PC-9 (cell line): ENCODE data around the gene SEC31A. TPM values are rescaled to one million over a fixed set of nuclear protein-coding genes. Genes with fewer than 3 reads are reported as not detected.
"Not testable (repeated sequence)": the region's sequence is repeated elsewhere in the genome, so short reads cannot be mapped to it uniquely, and the experiment has no call there.

ENCODE experiments used
- BruUV-seq: library from RNA; stranded (reverse); fragments of 400-500 nt; replicated peaks from 2 replicates; lab custom pipeline; 2021; lab: Mats Ljungman, UMichigan
- CTCF ChIA-PET: fragments of 300-600 bp; sonication (Branson Sonifier 250); formaldehyde crosslinking; loops from one replicate; lab custom pipeline; 2022; ENCODE audit warnings: antibody characterized with exemption; lab: Charles Lee
- POLR2A ChIA-PET: fragments of 300-600 bp; sonication (Branson Sonifier 250); formaldehyde crosslinking; loops from one replicate; lab custom pipeline; 2022; ENCODE audit warnings: antibody characterized with exemption; ENCODE audit not compliant: unreplicated experiment; lab: Charles Lee
- DNase-seq, 2 experiments: peaks; one replicate each; pipeline versions ENCODE4 v3.0.0 to v3.0.0-alpha.2; 2015 to 2022; ENCODE audit warnings: mixed read lengths in 1 of 2
- H2AFZ ChIP-seq: fragments of 200-600 bp; sonication (generic); 2 replicates; pipeline ENCODE4 v1.8.1; 2017; ENCODE audit warnings: antibody characterized with exemption
- H3F3A ChIP-seq: fragments of 200-600 bp; sonication (generic); 2 replicates; pipeline ENCODE4 v1.8.1; 2017; ENCODE audit warnings: antibody characterized with exemption, mild to moderate bottlenecking, low read depth; ENCODE audit not compliant: insufficient read depth
- H3K27ac ChIP-seq: fragments of 200-600 bp; sonication (generic); 2 replicates; pipeline ENCODE4 v1.6.1; 2016; ENCODE audit warnings: mixed run types
- H3K27me3 ChIP-seq: fragments of 200-600 bp; sonication (generic); 2 replicates; pipeline ENCODE4 v1.6.1; 2016; ENCODE audit warnings: low read depth, mixed run types; ENCODE audit not compliant: insufficient read depth
- H3K36me3 ChIP-seq: fragments of 200-600 bp; sonication (generic); 2 replicates; pipeline ENCODE4 v1.6.1; 2016; ENCODE audit warnings: low read depth, mixed run types
- H3K4me1 ChIP-seq: fragments of 200-600 bp; sonication (generic); replicated peaks from 2 replicates; pipeline ENCODE4 v1.6.1; 2016; ENCODE audit warnings: mixed run types; ENCODE audit not compliant: insufficient read depth
- H3K4me2 ChIP-seq: fragments of 200-600 bp; sonication (generic); 2 replicates; pipeline ENCODE4 v1.6.1; 2017; ENCODE audit warnings: mixed run types
- H3K4me3 ChIP-seq: fragments of 200-600 bp; sonication (generic); 2 replicates; pipeline ENCODE4 v1.6.1; 2016; ENCODE audit warnings: mixed run types
- H3K79me2 ChIP-seq: fragments of 200-600 bp; sonication (generic); 2 replicates; pipeline ENCODE4 v1.6.1; 2017; ENCODE audit warnings: low read depth, mixed run types
- H3K9me2 ChIP-seq: fragments of 200-600 bp; sonication (generic); 2 replicates; pipeline ENCODE4 v1.8.1; 2017; ENCODE audit warnings: mild to moderate bottlenecking; ENCODE audit not compliant: insufficient read depth
- H3K9me3 ChIP-seq: fragments of 200-600 bp; sonication (generic); 2 replicates; pipeline ENCODE4 v1.8.1; 2016; ENCODE audit warnings: low read depth; ENCODE audit not compliant: insufficient read depth
- H4K20me1 ChIP-seq: fragments of 200-600 bp; sonication (generic); 2 replicates; pipeline ENCODE4 v1.8.1; 2017; ENCODE audit not compliant: insufficient read depth
- CTCF ChIP-seq: fragments of 200-600 bp; sonication (generic); conservative IDR thresholded peaks from 2 replicates; pipeline ENCODE4 v1.6.1; 2017; ENCODE audit warnings: mixed run types, antibody characterized with exemption, mild to moderate bottlenecking, moderate library complexity
- EZH2 ChIP-seq: fragments of 200-600 bp; sonication (generic); IDR thresholded peaks from 2 replicates; pipeline ENCODE4 v1.8.0; 2017; ENCODE audit warnings: antibody characterized with exemption, low read depth
- intact Hi-C: fragments of 100-400 bp; cut with micrococcal nuclease; formaldehyde crosslinking; loops from one replicate; pipeline ENCODE4 v1.10.0; 2022; ENCODE audit not compliant: unreplicated experiment
- total RNA-seq: library from RNA; stranded (reverse); gene quantifications from 2 replicates; pipeline ENCODE4 v1.2.3, GENCODE V29; 2021

Gene SEC31A
- total RNA-seq, 1 experiment from 2014 or later, result 95.5 TPM

- Histone ChIP-seq H4K20me1 (no peaks in the 10 kb centered on the region), H3K9me2 (no peaks in the 10 kb centered on the region), H3K36me3 (peaks cover 9% of the 10 kb centered on the region; the same call in 1 of the 2 replicates), H3K79me2 (no peaks in the 10 kb centered on the region), H3K4me3 (no peak overlapping the region), H3K9me3 (no peaks in the 10 kb centered on the region), H2AFZ (no peak overlapping the region), H3F3A (no peaks in the 10 kb centered on the region), H3K27ac (no peak overlapping the region), H3K4me1 (no peaks in the 10 kb centered on the region), H3K27me3 (no peaks in the 10 kb centered on the region), H3K4me2 (no peak overlapping the region)
- no TSS peak for BruUV-seq
- intact Hi-C loops, result no loop called here
- ChIA-PET POLR2A (no interaction called here), CTCF (no interaction called here)
- DNase-seq, result no peak
- TF ChIP-seq EZH2 (no peak), CTCF (no peak)
Observed at GRCh38 chr4:82823062-82823461, 67.9 kb downstream of the SEC31A start.

GRCh38 chr4:82820689-82821088 is 70.3 kb downstream of the SEC31A start:
- H3K79me2 ChIP-seq, result no peaks in the 10 kb centered on the region
- H3K27ac ChIP-seq, result no peak overlapping the region
- intact Hi-C loops, result no loop called here
- TF ChIP-seq CTCF (no peak), EZH2 (no peak)
- H3K36me3 ChIP-seq, result peaks cover 9% of the 10 kb centered on the region; the same call in 1 of the 2 replicates
- ChIA-PET CTCF (no interaction called here), POLR2A (no interaction called here)
- no peaks in the 10 kb centered on the region for H3F3A ChIP-seq
- H3K9me2 ChIP-seq, result no peaks in the 10 kb centered on the region
- H3K4me2 ChIP-seq, result no peak overlapping the region
- no peak for DNase-seq
- no peaks in the 10 kb centered on the region for H3K9me3 ChIP-seq
- no TSS peak for BruUV-seq
- no peak overlapping the region for H2AFZ ChIP-seq
- no peaks in the 10 kb centered on the region for H4K20me1 ChIP-seq
- no peaks in the 10 kb centered on the region for H3K4me1 ChIP-seq
- no peaks in the 10 kb centered on the region for H3K27me3 ChIP-seq
- no peak overlapping the region for H3K4me3 ChIP-seq

- H3K9me3 ChIP-seq, result no peaks in the 10 kb centered on the region
- no TSS peak for BruUV-seq
- CTCF ChIA-PET, result no interaction called here
- no peak overlapping the region for H3K27ac ChIP-seq
- H4K20me1 ChIP-seq, result no peaks in the 10 kb centered on the region
- TF ChIP-seq EZH2 (no peak), CTCF (no peak)
- no peak overlapping the region for H2AFZ ChIP-seq
- no peaks in the 10 kb centered on the region for H3K79me2 ChIP-seq
- intact Hi-C loops, result no loop called here
- no peak overlapping the region for H3K4me2 ChIP-seq
- H3F3A ChIP-seq, result no peaks in the 10 kb centered on the region
- H3K9me2 ChIP-seq, result no peaks in the 10 kb centered on the region
- no peak for DNase-seq
- POLR2A ChIA-PET, result interaction anchor here (0.6 kb wide), 1 partner anchor 119 kb away, joined by 5 read pairs; no protein-coding TSS in a partner anchor
- H3K36me3 ChIP-seq, result peaks cover 9% of the 10 kb centered on the region; the same call in 1 of the 2 replicates
- no peaks in the 10 kb centered on the region for H3K27me3 ChIP-seq
- H3K4me1 ChIP-seq, result no peaks in the 10 kb centered on the region
- no peak overlapping the region for H3K4me3 ChIP-seq
Observed at GRCh38 chr4:82818664-82819662, 72.0 kb downstream of the SEC31A start.

GRCh38 chr4:82816874-82817273 is 74.1 kb downstream of the SEC31A start:
- CTCF ChIA-PET, H3K4me2 ChIP-seq, BruUV-seq, H3K27me3 ChIP-seq, H3K4me3 ChIP-seq, H3K79me2 ChIP-seq, H3K4me1 ChIP-seq, H2AFZ ChIP-seq, H3K27ac ChIP-seq, H3F3A ChIP-seq, H3K9me2 ChIP-seq, H3K9me3 ChIP-seq, POLR2A ChIA-PET, DNase-seq, H4K20me1 ChIP-seq, intact Hi-C loops, H3K36me3 ChIP-seq: not testable (repeated sequence)
